Middle frontal gyrus (tissue), 1 donor: Measurements from ENCODE around the gene FITM1.

Experiments
- DNase-seq: peaks from one replicate; pipeline ENCODE4 v3.0.0-alpha.2; 2015; ENCODE audit warnings: low spot score; ENCODE audit errors: extremely low spot score

FITM1 gene

DNA sequence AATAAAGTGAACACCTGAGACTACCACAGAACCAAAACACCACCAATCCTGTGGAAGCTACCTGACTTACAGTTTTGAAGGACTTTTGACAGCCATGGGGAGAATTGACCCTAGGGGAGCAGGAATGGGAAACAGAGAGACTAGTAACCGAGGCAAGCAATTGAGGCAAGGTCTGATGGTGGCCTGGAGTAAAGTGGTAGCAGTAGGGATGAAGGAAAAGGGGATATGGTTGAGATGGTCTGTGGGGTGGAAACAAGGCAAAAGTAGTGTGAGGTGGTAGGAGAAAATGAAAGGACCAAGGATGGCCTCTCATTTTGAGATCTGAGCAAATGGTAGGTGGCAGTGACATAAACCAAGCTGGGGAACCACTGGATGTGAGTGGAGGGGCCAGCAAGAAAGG is 26.4 kb downstream of the FITM1 start:
- no peak for DNase-seq

DNA sequence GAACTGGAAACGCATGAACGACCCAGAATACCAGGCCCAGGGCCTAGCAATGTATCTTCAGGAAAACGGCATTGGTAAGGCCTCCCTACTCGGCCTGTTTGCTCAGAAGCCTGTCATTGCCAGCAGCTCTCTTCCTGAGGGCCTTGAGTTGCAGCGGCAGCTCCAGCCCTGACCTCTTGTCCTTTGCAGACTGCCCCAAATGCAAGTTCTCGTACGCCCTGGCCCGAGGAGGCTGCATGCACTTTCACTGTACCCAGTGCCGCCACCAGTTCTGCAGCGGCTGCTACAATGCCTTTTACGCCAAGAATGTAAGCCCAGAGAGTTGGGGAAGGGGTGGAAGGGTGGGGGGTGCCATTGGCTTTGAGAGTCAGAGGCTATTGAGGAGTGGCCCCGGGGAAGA is 26.9 kb downstream of the FITM1 start:
- no peak for DNase-seq

DNA sequence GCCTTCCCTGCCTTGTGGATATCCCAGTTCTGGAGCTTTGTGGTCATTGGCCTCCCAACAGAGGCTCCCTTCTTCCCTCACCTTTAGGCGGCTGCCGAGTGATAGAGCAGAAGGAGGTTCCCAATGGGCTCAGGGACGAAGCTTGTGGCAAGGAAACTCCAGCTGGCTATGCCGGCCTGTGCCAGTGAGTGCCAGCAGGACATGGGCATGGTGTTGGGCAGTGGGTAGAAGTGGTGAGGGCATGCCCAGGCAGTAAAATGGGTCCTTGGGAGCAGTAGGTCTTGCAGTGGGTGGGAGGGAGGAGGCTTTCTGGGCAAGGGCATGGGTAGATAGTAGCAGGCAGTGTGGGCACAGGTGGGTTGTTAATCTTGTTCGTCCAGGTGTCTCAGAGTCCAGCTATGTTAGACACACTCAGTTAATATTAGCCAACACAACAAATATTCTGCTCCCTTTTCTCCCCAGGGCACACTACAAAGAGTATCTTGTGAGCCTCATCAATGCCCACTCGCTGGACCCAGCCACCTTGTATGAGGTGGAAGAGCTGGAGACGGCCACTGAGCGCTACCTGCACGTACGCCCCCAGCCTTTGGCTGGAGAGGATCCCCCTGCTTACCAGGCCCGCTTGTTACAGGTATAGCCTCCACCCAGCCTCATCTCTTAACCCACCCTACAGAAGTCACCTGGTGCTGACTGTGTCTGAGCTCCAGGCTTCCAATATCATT is 29.5 kb downstream of the FITM1 start:
- no peak for DNase-seq

DNA sequence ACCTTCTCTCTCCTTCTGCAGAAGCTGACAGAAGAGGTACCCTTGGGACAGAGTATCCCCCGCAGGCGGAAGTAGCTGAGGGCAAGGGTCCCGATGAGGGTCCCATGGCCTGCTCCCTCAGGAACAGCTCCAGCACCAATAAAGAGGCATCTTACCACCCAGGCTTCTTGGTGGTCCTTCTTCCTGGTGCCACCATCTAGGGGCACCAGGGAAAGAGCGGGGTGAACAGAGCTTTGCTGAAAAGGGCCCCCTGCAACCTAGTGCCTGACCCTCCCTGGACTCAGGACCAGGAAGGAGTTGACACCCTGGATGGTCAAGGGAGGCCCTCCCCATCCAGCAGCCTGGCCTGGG is 30.0 kb downstream of the FITM1 start:
- no peak for DNase-seq

DNA sequence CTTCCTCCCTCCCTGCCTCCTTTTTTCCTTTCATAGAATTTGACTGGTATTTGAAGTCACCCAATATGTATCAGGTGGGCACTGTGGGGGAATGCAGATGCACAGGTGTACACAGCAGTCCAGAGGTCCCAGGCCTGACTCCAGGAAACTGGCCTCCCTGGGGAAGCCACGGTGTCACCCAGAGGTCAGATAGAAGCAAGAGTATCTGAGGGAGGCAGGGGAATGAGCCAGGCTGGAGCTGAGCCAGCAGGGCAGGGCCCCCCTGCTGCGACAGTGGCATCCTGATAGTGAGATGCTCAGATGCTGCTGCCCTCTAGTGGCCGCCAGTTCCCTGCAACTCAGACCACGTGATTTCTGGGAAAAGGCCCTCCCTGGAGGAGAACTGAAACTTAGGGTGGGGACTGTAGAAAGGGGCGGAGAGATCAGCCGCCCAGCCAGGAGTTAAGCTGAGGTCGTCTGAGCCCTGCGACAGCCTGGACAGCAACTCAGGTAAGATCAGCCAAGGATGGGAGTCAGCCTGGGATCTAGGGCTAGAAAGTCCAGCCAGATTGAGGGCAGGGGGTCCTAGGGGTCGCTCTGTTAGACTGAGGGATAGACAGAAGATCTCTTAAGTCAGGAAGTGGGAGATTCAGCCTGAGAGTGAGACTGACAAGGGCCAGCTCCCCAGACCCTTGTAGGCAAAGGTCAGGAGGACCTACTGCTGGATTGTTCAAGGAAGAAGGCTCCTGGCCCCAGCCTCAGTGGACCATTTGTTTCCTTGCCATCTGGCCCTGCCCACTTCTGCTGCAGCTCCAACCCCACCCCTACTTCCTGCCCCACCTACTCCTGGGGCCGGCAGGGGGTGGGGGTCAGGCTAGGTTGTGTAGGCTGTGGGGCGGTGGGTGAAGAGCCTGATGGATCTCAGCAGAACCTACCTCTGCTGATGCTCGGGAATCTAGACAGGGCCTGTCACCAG is 30.7 kb downstream of the FITM1 start, which contains the start of gene IRF9:
TSS of gene IRF9 (plus strand) at position 416 of the 955 bp plus-strand sequence. CDS start 880 bp downstream, outside the sequence.
- peak; percentile 93 for DNase-seq

DNA sequence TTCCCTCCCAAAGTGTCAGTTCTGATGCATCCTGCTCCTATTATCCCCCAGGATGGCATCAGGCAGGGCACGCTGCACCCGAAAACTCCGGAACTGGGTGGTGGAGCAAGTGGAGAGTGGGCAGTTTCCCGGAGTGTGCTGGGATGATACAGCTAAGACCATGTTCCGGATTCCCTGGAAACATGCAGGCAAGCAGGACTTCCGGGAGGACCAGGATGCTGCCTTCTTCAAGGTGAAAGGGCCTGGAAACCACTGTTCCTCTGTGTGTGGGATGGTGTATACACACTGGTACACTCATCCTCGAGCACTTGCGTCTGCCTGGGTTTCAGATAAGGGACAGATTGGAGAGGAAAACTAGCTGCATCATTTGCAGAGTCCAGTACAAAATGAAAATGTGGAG is 31.6 kb downstream of the FITM1 start:
- no peak for DNase-seq

DNA sequence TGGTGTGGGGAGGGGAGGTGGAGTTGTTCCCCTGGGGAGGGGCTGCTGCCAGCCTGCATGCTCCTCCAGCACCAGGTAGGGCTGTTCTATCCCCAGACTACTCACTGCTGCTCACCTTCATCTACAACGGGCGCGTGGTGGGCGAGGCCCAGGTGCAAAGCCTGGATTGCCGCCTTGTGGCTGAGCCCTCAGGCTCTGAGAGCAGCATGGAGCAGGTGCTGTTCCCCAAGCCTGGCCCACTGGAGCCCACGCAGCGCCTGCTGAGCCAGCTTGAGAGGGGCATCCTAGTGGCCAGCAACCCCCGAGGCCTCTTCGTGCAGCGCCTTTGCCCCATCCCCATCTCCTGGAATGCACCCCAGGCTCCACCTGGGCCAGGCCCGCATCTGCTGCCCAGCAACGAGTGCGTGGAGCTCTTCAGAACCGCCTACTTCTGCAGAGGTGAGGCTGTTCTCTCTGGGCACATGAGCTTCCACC is 34.1 kb downstream of the FITM1 start:
- no peak for DNase-seq

DNA sequence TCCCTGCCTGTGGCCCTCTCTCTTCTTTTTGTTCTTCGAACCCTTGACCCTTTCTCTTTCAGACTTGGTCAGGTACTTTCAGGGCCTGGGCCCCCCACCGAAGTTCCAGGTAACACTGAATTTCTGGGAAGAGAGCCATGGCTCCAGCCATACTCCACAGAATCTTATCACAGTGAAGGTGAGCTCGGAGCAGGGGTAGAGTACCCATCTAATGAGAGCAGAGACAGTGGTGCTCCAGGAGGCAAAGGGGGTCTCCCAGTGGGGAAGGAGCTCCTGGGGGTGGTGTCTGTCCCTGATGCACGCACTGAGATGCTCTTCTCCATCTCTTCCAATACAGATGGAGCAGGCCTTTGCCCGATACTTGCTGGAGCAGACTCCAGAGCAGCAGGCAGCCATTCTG is 35.3 kb downstream of the FITM1 start:
- no peak for DNase-seq

DNA sequence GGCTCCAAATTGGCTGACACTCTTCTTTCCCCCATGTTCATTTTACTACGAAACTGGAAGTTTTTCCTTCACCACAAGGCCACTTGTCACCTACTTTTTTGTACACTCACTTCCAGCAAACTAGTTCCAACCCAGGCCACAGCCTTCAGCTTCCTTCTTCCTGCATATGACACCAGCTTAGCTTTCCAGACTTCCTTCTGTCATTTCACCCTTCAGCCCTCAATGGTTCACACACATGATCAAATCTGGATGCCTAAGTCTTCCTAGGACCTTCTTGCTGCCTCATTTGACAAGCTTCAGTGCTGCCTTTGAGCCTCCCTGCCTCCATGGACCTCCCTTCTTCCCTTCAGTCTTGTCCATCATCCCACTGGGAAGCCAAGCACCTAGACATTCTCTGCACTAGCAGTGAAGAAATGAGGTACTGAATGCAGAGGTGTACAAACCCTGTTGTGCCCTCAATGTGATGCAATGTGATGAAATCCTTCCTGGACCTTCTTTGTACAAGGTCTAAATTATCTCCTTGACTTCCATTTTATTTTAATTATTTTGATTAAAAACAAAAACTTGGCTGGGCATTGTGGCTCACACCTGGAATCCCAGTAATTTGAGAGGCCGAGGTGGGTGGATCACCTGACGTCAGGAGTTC is 37.1 kb downstream of the FITM1 start:
- DNase-seq: no peak

DNA sequence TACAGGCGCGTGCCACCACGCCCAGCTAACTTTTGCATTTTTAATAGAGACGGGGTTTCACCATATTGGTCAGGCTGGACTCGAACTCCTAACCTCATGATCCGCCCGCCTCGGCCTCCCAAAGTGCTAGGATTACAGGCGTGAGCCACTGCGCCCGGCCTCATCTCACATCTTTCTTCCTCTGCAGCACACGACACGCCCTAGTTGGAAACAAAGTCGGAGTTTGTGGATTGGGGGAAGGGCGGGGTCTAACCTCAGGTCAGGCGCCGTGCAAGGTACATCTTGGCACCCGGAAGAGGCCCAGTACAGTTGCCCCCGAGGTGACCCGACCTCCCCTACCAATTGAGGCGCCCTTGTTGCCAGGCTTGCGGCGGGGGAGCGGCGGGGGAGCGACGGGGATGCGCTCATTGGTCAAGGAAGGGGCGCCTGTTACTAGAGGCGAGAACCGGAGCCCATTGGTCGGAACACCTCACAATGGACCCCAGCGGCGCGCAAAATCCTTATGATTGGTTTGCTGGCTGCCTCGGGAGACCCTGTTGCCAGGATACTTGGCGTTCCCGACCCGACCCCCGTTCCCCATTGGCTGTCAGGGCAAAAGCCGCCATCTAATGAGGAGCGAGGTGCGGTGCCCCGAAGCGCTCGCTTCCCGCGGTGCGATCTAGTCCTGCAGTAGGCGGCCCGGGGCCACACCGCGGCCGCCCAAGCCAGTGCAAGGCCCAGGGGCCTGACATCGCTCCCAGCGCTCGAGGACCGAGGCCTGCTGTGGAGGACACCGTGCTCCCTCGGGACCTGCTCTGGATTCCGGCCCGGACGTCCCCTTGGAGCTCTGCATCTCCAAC is 41.2 kb downstream of the FITM1 start, which contains the start of gene REC8:
TSS of gene REC8 (plus strand) at position 659 of the 839 bp plus-strand sequence. CDS start 473 bp downstream, outside the sequence.
- DNase-seq: peak; percentile 83

DNA sequence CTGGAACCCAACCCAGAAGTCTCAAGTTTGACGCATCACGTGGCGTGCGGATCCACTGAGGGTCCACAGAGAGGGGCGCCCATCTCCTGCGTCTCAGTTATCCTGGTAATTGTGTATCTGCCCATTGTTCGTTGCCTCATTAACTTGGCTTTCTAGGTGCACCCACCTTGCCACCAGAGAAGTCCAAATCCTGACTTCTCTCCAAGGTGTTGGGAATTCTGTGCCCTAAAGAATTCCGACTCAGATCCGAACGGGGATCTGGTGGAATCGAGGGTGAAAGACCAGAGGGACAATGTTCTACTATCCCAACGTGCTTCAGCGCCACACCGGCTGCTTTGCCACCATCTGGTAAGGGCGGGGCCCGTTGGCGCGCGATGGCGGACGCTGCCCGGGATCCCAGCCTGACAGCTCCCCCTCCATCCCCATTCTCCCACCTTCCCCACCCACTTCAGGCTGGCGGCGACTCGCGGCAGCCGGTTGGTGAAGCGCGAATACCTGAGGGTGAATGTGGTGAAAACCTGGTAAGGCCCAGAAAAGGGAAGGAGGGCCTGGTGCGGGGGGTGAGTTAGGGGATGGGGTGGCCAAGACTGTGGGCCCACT is 41.9 kb downstream of the FITM1 start:
- DNase-seq: no peak

DNA sequence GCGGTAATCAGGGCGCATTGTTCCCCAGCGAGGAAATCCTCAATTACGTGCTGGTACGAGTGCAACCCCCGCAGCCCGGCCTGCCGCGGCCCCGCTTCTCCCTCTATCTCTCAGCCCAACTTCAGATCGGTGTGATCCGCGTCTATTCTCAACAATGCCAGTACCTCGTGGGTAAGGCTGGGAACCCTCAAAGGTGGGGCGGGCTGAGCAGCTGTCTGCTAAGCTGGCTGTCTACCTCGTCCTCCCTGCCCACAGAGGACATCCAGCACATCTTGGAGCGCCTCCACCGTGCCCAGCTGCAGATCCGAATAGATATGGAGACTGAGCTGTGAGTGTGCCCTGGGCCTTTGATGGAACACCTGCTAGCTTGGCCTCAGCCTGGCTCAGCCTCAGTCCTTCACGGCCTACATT is 42.4 kb downstream of the FITM1 start:
- no peak for DNase-seq

DNA sequence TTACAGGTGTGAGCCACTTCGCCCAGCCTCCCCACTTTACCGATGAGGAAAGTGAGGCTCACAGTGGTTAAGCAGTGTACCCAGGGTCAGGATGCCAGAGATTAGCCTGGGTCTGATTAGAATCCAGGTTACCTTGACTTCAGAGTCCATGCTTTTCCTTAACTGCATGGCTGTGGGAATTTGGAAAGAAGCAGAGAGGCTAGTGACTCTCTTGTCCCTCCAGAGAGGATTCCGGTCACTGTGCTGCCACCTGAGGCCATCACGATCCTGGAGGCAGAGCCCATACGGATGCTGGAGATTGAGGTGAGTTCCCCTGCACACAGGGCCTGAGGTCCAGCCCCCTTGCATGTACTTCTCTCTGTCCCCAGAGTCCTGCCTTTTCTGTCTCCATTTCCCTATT is 46.1 kb downstream of the FITM1 start:
- DNase-seq: no peak

DNA sequence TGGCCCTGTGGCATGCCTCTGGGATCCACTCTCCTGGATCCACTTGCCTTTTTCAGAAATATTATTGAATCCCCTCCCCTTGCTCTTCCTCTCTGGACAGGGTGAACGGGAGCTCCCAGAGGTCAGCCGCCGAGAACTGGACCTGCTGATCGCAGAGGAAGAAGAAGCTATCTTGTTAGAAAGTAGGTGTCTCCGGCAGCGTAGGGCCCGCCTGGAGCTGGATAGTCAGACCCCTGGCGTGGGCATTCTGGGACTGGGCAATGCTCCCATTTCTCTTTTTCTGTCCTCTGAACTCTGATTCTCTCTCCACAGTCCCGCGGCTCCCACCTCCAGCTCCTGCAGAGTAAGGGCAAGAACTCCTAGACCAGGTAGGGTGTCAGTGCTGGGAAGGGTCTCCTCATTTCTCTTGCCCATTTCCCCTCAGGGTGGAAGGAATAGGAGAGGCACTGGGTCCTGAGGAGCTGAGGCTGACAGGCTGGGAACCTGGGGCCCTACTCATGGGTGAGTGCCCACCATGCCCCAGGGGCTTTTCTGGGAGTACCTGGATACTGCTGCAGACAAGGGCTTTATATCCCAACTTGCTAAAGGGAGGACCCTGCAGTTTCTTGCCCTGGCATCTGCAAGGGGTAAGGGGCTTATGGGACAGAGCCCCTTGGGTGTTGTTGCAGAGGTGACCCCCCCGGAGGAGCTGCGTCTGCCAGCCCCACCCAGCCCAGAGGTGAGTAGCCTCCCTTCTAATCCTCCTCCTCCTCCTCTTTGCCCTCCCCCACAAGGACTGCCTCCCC is 46.8 kb downstream of the FITM1 start:
- DNase-seq: no peak

DNA sequence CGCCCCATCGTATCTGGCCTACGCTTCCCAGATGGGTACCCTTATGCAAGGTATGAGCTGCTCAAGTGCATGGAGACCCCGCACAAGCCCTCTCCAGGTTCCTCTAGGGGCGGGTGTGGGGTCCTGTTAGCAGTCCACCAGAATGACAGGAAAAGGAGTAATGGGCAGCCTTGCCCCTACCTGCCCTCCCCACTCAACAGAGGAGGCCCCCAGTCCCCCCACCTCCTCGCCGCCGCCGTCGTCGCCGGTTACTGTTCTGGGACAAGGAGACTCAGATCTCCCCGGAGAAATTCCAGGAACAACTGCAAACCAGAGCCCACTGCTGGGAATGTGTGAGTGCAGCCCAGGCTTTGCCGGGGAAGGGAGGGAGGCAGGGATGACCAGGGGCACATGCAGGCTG is 47.4 kb downstream of the FITM1 start:
- no peak for DNase-seq

DNA sequence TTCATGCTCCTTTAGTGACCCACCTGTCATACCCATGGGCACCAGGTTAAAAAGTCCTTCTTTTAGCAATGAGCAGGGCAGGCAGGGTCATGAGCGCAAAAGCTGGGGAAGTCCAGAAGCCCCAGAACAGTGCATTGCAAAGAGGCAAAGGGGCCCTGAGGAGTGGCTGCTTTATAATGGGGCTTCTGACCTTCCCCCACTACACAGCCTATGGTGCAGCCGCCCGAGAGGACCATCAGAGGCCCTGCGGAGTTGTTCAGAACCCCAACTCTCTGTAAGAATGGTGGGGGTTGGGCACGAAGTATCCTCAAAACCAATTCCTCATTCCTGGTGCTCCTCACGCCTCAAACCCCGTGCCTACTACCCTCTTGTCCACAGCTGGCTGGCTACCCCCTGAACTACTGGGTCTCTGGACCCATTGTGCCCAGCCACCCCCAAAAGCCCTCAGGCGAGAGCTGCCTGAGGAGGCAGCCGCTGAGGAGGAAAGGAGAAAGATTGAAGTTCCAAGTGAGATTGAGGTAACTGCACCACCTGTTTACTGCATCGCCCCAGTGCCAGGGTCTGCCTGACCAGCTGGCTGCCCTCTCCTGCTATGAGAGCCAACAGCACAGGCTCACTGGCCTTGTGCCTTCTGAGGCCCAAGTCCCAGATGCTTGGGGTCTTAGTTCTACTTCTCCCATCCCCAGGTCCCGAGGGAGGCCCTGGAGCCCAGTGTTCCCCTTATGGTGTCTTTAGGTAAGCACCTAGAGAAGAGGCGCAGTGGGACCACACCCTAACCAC is 48.1 kb downstream of the FITM1 start:
- no peak for DNase-seq

DNA sequence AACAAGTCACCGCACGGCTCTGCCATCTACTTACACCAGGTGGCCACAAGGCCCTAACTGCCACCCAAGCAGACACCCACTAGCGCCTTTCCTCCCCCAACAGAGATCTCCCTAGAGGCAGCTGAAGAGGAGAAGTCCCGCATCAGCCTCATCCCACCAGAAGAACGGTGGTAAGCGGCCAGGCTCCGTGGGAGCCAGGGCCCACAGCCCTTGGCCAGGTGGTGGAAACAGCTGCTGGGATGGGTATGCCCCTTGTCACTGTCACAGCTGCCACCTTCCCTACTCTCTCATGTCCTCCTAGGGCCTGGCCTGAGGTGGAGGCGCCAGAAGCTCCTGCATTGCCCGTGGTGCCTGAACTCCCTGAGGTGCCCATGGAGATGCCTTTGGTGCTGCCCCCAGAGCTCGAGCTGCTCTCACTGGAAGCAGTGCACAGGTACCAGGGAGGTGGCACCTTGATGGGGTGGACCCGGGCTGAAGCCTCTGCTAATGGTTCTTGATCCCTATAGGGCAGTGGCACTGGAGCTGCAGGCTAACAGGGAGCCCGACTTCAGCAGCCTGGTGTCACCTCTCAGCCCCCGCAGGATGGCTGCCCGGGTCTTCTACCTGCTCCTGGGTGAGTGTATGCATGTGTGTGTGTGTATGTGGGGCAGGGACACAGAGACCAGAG is 49.0 kb downstream of the FITM1 start:
- DNase-seq: no peak
